Posterior vena cava (tissue), 2 donors: ENCODE results near the gene VAMP3. TPM values are rescaled to one million over a fixed set of nuclear protein-coding genes. Genes with fewer than 3 reads are reported as not detected.
A peak's percentile ranks its signal among the peaks of the same experiment; 100 is the strongest.

Source experiments
- DNase-seq: peaks from one replicate; pipeline ENCODE4 v3.0.0-alpha.2; 2020; ENCODE audit warnings: low spot score
- intact Hi-C, 2 donors: fragments of 100-400 bp; cut with DNase I; formaldehyde crosslinking; loops; one replicate each; pipeline versions ENCODE4 v1.14.1 to v1.14.2; 2022 to 2023
- long read RNA-seq, 2 donors: library from polyadenylated mRNA; unstranded; transcript quantifications; one replicate each; pipeline ENCODE4 v2.0.0, GENCODE V29; 2020 to 2021
- total RNA-seq, 2 donors: library from RNA; stranded (reverse); fragmentation: NEBNext Ultra II Directional; extraction: Animal tissue kit (Norgen Biotek cat#: 25700); gene quantifications; one replicate each; pipeline ENCODE4 v1.2.1, GENCODE V29; 2021
- donor health status: DM: yes; HTN: yes; CAD: no.
- donor health status: DM: yes; HTN: yes; CAD: no.

The VAMP3 gene
- 100 to 1,000 TPM; 101 to 119 TPM for total RNA-seq
- long read RNA-seq, donor 1, transcript VAMP3-201 (5 exons, 2,205 nt): major isoform, 38 of 48 reads
- long read RNA-seq, donor 1, partial matches to known transcripts: 1 of 48 reads
- long read RNA-seq, donor 1, other reads (novel, unspliced or antisense): 7 of 48 reads
- long read RNA-seq, donor 2, transcript VAMP3-201 (5 exons, 2,205 nt): major isoform, 190 of 215 reads
- long read RNA-seq, donor 2, partial matches to known transcripts: 18 of 215 reads
- long read RNA-seq, donor 2, other reads (novel, unspliced or antisense): 7 of 215 reads

- peak; percentile 97 for DNase-seq
- intact Hi-C loops: no loop called here
Measured at GRCh38 chr1:7770997-7771822, at the start of gene VAMP3. VAMP3 (plus strand) TSS chr1:7771296; CDS start chr1:7771384, 88 bp downstream.

- intact Hi-C loops: no loop called here
- DNase-seq: no peak
Measured at GRCh38 chr1:7721940-7722669, 49.0 kb upstream of the VAMP3 start.

- DNase-seq: no peak
- intact Hi-C loops: no loop called here
Measured at GRCh38 chr1:7722670-7723012, 48.5 kb upstream of the VAMP3 start.

GRCh38 chr1:7726623-7727022 lies 44.5 kb upstream of the VAMP3 start:
- DNase-seq: no peak
- intact Hi-C loops: no loop called here

- intact Hi-C loops: no loop called here
- no peak for DNase-seq
Measured at GRCh38 chr1:7727809-7728471, 43.2 kb upstream of the VAMP3 start.

- no peak for DNase-seq
- intact Hi-C loops: no loop called here
Measured at GRCh38 chr1:7729761-7730160, 41.3 kb upstream of the VAMP3 start.

- intact Hi-C loops: no loop called here
- no peak for DNase-seq
Measured at GRCh38 chr1:7732331-7732730, 38.8 kb upstream of the VAMP3 start.

- intact Hi-C loops: no loop called here
- DNase-seq: no peak
Measured at GRCh38 chr1:7733276-7733675, 37.8 kb upstream of the VAMP3 start.

GRCh38 chr1:7738044-7738443 lies 33.1 kb upstream of the VAMP3 start:
- intact Hi-C loops: no loop called here
- no peak for DNase-seq

GRCh38 chr1:7743346-7743745 lies 27.8 kb upstream of the VAMP3 start:
- no peak for DNase-seq
- intact Hi-C loops: no loop called here

GRCh38 chr1:7744882-7745281 lies 26.2 kb upstream of the VAMP3 start:
- no peak for DNase-seq
- intact Hi-C loops: no loop called here

- intact Hi-C loops: no loop called here
- no peak for DNase-seq
Measured at GRCh38 chr1:7745783-7746182, 25.3 kb upstream of the VAMP3 start.

- intact Hi-C loops: no loop called here
- no peak for DNase-seq
Measured at GRCh38 chr1:7747605-7748004, 23.5 kb upstream of the VAMP3 start.

GRCh38 chr1:7749126-7749525 lies 22.0 kb upstream of the VAMP3 start:
- DNase-seq: no peak
- intact Hi-C loops: no loop called here

GRCh38 chr1:7751174-7751573 lies 19.9 kb upstream of the VAMP3 start:
- no peak for DNase-seq
- intact Hi-C loops: loop anchor here in 1 of 2 donors (2.0 kb wide), 1 partner anchor 82 kb away; no protein-coding TSS in a partner anchor

GRCh38 chr1:7752512-7753417 lies 18.3 kb upstream of the VAMP3 start:
- intact Hi-C loops: loop anchor here in 1 of 2 donors (2.0 kb wide), 1 partner anchor 84 kb away; no protein-coding TSS in a partner anchor
- no peak for DNase-seq

- intact Hi-C loops: loop anchor here in 1 of 2 donors (2.0 kb wide), 1 partner anchor 85 kb away; no protein-coding TSS in a partner anchor
- DNase-seq: no peak
Measured at GRCh38 chr1:7753641-7754040, 17.5 kb upstream of the VAMP3 start.

GRCh38 chr1:7754234-7754633 lies 16.9 kb upstream of the VAMP3 start:
- DNase-seq: no peak
- intact Hi-C loops: no loop called here

GRCh38 chr1:7755448-7755847 lies 15.6 kb upstream of the VAMP3 start:
- intact Hi-C loops: no loop called here
- DNase-seq: no peak
